ENCODE data around the gene THBS4. TPM values are rescaled to one million over a fixed set of nuclear protein-coding genes. Genes with fewer than 3 reads are reported as not detected.

Gene THBS4
- total and polyA plus RNA-seq, 9 of the 15 experiments (the other 6 are each of a cell fraction or from before 2014, with no cell fraction given): 0.07 to 0.08 TPM; not detected in 7

DNA sequence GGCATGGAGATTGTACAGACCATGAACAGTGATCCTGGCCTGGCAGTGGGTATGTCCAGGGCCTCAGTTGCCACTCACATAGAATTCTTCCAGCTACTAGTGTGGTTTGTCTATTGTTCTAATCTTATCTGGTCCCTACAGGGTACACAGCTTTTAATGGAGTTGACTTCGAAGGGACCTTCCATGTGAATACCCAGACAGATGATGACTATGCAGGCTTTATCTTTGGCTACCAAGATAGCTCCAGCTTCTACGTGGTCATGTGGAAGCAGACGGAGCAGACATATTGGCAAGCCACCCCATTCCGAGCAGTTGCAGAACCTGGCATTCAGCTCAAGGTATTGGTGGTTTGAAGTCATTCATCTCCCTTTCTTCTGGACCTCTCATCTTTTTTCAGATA lies 43.8 kb downstream of the THBS4 start (continued):
- TF ChIP-seq, protein P1, sequence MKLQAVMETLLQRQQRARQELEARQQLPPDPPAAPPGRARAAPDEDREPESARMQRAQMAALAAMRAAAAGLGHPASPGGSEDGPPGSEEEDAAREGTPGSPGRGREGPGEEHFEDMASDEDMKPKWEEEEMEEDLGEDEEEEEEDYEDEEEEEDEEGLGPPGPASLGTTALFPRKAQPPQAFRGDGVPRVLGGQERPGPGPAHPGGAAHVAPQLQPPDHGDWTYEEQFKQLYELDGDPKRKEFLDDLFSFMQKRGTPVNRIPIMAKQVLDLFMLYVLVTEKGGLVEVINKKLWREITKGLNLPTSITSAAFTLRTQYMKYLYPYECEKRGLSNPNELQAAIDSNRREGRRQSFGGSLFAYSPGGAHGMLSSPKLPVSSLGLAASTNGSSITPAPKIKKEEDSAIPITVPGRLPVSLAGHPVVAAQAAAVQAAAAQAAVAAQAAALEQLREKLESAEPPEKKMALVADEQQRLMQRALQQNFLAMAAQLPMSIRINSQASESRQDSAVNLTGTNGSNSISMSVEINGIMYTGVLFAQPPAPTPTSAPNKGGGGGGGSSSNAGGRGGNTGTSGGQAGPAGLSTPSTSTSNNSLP (IDR thresholded peaks at IDR 0.05; ENCODE audit: borderline replicate concordance, low read depth, low read length): no peak
- TF ChIP-seq TCF3 (CRISPR knock-in tag; IDR thresholded peaks at IDR 0.05): peak; percentile 70
- TF ChIP-seq CHD1 (IDR thresholded peaks at IDR 0.05; ENCODE audit: low read length): no peak
- 0 out of 2 replicates have a peak, but pooled peaks have one; percentile 38 for TF ChIP-seq PML (IDR thresholded peaks at IDR 0.05; ENCODE audit: low read length)
- TF ChIP-seq, protein P2, sequence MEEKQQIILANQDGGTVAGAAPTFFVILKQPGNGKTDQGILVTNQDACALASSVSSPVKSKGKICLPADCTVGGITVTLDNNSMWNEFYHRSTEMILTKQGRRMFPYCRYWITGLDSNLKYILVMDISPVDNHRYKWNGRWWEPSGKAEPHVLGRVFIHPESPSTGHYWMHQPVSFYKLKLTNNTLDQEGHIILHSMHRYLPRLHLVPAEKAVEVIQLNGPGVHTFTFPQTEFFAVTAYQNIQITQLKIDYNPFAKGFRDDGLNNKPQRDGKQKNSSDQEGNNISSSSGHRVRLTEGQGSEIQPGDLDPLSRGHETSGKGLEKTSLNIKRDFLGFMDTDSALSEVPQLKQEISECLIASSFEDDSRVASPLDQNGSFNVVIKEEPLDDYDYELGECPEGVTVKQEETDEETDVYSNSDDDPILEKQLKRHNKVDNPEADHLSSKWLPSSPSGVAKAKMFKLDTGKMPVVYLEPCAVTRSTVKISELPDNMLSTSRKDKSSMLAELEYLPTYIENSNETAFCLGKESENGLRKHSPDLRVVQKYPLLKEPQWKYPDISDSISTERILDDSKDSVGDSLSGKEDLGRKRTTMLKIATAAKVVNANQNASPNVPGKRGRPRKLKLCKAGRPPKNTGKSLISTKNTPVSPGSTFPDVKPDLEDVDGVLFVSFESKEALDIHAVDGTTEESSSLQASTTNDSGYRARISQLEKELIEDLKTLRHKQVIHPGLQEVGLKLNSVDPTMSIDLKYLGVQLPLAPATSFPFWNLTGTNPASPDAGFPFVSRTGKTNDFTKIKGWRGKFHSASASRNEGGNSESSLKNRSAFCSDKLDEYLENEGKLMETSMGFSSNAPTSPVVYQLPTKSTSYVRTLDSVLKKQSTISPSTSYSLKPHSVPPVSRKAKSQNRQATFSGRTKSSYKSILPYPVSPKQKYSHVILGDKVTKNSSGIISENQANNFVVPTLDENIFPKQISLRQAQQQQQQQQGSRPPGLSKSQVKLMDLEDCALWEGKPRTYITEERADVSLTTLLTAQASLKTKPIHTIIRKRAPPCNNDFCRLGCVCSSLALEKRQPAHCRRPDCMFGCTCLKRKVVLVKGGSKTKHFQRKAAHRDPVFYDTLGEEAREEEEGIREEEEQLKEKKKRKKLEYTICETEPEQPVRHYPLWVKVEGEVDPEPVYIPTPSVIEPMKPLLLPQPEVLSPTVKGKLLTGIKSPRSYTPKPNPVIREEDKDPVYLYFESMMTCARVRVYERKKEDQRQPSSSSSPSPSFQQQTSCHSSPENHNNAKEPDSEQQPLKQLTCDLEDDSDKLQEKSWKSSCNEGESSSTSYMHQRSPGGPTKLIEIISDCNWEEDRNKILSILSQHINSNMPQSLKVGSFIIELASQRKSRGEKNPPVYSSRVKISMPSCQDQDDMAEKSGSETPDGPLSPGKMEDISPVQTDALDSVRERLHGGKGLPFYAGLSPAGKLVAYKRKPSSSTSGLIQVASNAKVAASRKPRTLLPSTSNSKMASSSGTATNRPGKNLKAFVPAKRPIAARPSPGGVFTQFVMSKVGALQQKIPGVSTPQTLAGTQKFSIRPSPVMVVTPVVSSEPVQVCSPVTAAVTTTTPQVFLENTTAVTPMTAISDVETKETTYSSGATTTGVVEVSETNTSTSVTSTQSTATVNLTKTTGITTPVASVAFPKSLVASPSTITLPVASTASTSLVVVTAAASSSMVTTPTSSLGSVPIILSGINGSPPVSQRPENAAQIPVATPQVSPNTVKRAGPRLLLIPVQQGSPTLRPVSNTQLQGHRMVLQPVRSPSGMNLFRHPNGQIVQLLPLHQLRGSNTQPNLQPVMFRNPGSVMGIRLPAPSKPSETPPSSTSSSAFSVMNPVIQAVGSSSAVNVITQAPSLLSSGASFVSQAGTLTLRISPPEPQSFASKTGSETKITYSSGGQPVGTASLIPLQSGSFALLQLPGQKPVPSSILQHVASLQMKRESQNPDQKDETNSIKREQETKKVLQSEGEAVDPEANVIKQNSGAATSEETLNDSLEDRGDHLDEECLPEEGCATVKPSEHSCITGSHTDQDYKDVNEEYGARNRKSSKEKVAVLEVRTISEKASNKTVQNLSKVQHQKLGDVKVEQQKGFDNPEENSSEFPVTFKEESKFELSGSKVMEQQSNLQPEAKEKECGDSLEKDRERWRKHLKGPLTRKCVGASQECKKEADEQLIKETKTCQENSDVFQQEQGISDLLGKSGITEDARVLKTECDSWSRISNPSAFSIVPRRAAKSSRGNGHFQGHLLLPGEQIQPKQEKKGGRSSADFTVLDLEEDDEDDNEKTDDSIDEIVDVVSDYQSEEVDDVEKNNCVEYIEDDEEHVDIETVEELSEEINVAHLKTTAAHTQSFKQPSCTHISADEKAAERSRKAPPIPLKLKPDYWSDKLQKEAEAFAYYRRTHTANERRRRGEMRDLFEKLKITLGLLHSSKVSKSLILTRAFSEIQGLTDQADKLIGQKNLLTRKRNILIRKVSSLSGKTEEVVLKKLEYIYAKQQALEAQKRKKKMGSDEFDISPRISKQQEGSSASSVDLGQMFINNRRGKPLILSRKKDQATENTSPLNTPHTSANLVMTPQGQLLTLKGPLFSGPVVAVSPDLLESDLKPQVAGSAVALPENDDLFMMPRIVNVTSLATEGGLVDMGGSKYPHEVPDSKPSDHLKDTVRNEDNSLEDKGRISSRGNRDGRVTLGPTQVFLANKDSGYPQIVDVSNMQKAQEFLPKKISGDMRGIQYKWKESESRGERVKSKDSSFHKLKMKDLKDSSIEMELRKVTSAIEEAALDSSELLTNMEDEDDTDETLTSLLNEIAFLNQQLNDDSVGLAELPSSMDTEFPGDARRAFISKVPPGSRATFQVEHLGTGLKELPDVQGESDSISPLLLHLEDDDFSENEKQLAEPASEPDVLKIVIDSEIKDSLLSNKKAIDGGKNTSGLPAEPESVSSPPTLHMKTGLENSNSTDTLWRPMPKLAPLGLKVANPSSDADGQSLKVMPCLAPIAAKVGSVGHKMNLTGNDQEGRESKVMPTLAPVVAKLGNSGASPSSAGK (IDR thresholded peaks at IDR 0.05): peak; percentile 78
- no peak for TF ChIP-seq MTA3 (IDR thresholded peaks at IDR 0.05; ENCODE audit: borderline replicate concordance)
- TF ChIP-seq, protein P3, sequence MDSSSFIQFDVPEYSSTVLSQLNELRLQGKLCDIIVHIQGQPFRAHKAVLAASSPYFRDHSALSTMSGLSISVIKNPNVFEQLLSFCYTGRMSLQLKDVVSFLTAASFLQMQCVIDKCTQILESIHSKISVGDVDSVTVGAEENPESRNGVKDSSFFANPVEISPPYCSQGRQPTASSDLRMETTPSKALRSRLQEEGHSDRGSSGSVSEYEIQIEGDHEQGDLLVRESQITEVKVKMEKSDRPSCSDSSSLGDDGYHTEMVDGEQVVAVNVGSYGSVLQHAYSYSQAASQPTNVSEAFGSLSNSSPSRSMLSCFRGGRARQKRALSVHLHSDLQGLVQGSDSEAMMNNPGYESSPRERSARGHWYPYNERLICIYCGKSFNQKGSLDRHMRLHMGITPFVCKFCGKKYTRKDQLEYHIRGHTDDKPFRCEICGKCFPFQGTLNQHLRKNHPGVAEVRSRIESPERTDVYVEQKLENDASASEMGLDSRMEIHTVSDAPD (CRISPR knock-in tag; IDR thresholded peaks at IDR 0.05): no peak
- TF ChIP-seq RCOR1 (IDR thresholded peaks at IDR 0.05; ENCODE audit: borderline replicate concordance in 1 of 2, low read depth in 2 of 2, low read length in 2 of 2): peak in 1 of 2 experiments; percentile 76; a peak in 1 of 4 replicates
- peak; percentile 69 for TF ChIP-seq C11orf30 (IDR thresholded peaks at IDR 0.05; ENCODE audit: low read depth)
- TF ChIP-seq, protein P4, sequence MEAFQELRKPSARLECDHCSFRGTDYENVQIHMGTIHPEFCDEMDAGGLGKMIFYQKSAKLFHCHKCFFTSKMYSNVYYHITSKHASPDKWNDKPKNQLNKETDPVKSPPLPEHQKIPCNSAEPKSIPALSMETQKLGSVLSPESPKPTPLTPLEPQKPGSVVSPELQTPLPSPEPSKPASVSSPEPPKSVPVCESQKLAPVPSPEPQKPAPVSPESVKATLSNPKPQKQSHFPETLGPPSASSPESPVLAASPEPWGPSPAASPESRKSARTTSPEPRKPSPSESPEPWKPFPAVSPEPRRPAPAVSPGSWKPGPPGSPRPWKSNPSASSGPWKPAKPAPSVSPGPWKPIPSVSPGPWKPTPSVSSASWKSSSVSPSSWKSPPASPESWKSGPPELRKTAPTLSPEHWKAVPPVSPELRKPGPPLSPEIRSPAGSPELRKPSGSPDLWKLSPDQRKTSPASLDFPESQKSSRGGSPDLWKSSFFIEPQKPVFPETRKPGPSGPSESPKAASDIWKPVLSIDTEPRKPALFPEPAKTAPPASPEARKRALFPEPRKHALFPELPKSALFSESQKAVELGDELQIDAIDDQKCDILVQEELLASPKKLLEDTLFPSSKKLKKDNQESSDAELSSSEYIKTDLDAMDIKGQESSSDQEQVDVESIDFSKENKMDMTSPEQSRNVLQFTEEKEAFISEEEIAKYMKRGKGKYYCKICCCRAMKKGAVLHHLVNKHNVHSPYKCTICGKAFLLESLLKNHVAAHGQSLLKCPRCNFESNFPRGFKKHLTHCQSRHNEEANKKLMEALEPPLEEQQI (IDR thresholded peaks at IDR 0.05): no peak
- TF ChIP-seq SP1 (CRISPR knock-in tag; IDR thresholded peaks at IDR 0.05): no peak
